Breast epithelium (tissue), 4 donors: ENCODE results near the gene WNT6. TPM values are rescaled to one million over a fixed set of nuclear protein-coding genes. Genes with fewer than 3 reads are reported as not detected.
"Not testable (repeated sequence)": the region's sequence is repeated elsewhere in the genome, so short reads cannot be mapped to it uniquely, and the experiment has no call there.

Experiments
- DNase-seq, 2 donors: peaks; one replicate each; pipeline ENCODE4 v3.0.0-alpha.2; 2019; ENCODE audit warnings: low spot score in 2 of 2
- H3K27ac ChIP-seq, 2 donors: fragments of 200-600 bp; sonication (generic) in 1 of 2; one replicate each; pipeline ENCODE4 v1.5.1; 2016 to 2019; ENCODE audit warnings: mild to moderate bottlenecking in 1 of 2
- H3K27me3 ChIP-seq, 2 donors: fragments of 200-600 bp; sonication (generic) in 1 of 2; one replicate each; pipeline versions ENCODE4 v1.5.1 to v1.6.0; 2017 to 2019; ENCODE audit warnings: control low read depth in 1 of 2, mild to moderate bottlenecking in 1 of 2
- H3K36me3 ChIP-seq: fragments of 200-600 bp; one replicate; pipeline ENCODE4 v1.5.1; 2019
- H3K4me1 ChIP-seq, 2 donors: fragments of 200-600 bp; sonication (generic); one replicate each; pipeline ENCODE4 v1.5.1; 2016 to 2019; ENCODE audit warnings: control low read depth in 1 of 2
- H3K4me3 ChIP-seq, 3 donors: fragments of 200-600 bp; sonication (generic); 1 replicate in 2 of 3; 2 replicates in 1 of 3; pipeline ENCODE4 v1.5.1; 2016 to 2019; ENCODE audit warnings: mild to moderate bottlenecking in 3 of 3, moderate library complexity in 2 of 3
- H3K9me3 ChIP-seq, 2 donors: fragments of 200-600 bp; sonication (generic) in 1 of 2; one replicate each; pipeline ENCODE4 v1.5.1; 2016 to 2019; ENCODE audit warnings: control low read depth in 1 of 2
- CTCF ChIP-seq, 3 donors: fragments of 450-650 bp; IDR thresholded peaks; one replicate each; pipeline ENCODE4 v1.5.1; 2016 to 2017; ENCODE audit warnings: antibody characterized with exemption in 3 of 3, mild to moderate bottlenecking in 3 of 3, moderate library complexity in 3 of 3
- POLR2A ChIP-seq: fragments of 450-650 bp; IDR thresholded peaks from one replicate; pipeline ENCODE4 v1.6.1; 2016; ENCODE audit warnings: antibody characterized with exemption, mild to moderate bottlenecking, moderate library complexity
- POLR2AphosphoS5 ChIP-seq, 3 donors: sonication (generic); formaldehyde crosslinking; IDR thresholded peaks; one replicate each; pipeline ENCODE4 v1.6.1; 2017; ENCODE audit warnings: antibody characterized with exemption in 3 of 3
- intact Hi-C: fragments of 100-400 bp; cut with DNase I; formaldehyde crosslinking; loops from one replicate; pipeline ENCODE4 v1.15.1; 2023; ENCODE audit warnings: low total_unique reads
- total RNA-seq, 3 donors: library from RNA; depleted of rRNA; stranded (reverse); fragments of >200 nt; gene quantifications; one replicate each; pipeline ENCODE4 v1.1.0, GENCODE V29; 2016

Gene WNT6
- total RNA-seq, 3 donors from 2014 or later: 0.48 to 3.3 (median 1.3) TPM

- Histone ChIP-seq H3K36me3 (no peaks in the 10 kb centered on the region), H3K4me3 (no peak overlapping the region), H3K4me1 (no peaks in the 10 kb centered on the region), H3K27me3 (no peaks in the 10 kb centered on the region), H3K27ac (no peak overlapping the region), H3K9me3 (peaks cover 0 to 5% of the 10 kb centered on the region in 2 donors)
- intact Hi-C loops: loop anchor here (10.0 kb wide), 1 partner anchor 123 kb away; the partner anchor contains the start of gene TTLL4
- no peak for DNase-seq
- no peak for TF ChIP-seq POLR2AphosphoS5 (IDR thresholded peaks at IDR 0.05)
- no peak for TF ChIP-seq CTCF (IDR thresholded peaks at IDR 0.05)
- no peak for TF ChIP-seq POLR2A
Observed at GRCh38 chr2:218837495-218837894, 22.1 kb upstream of the WNT6 start.

GRCh38 chr2:218839430-218839829 is 20.2 kb upstream of the WNT6 start:
- intact Hi-C loops: loop anchor here (10.0 kb wide), 1 partner anchor 125 kb away; the partner anchor contains the start of gene TTLL4
- H3K4me1 ChIP-seq: no peaks in the 10 kb centered on the region
- H3K27ac ChIP-seq: no peak overlapping the region
- H3K27me3 ChIP-seq: no peaks in the 10 kb centered on the region
- no peak overlapping the region for H3K4me3 ChIP-seq
- peaks cover 0 to 5% of the 10 kb centered on the region in 2 donors for H3K9me3 ChIP-seq
- no peak for DNase-seq
- no peaks in the 10 kb centered on the region for H3K36me3 ChIP-seq
- TF ChIP-seq POLR2AphosphoS5 (IDR thresholded peaks at IDR 0.05) (no peak), CTCF (IDR thresholded peaks at IDR 0.05) (no peak), POLR2A (no peak)

- H3K4me3 ChIP-seq: no peak overlapping the region
- TF ChIP-seq POLR2A (no peak), CTCF (IDR thresholded peaks at IDR 0.05) (no peak), POLR2AphosphoS5 (IDR thresholded peaks at IDR 0.05) (no peak)
- no peaks in the 10 kb centered on the region for H3K27me3 ChIP-seq
- no peaks in the 10 kb centered on the region for H3K36me3 ChIP-seq
- no peaks in the 10 kb centered on the region for H3K4me1 ChIP-seq
- no peak overlapping the region for H3K27ac ChIP-seq
- no peak for DNase-seq
- H3K9me3 ChIP-seq: peaks cover 0 to 5% of the 10 kb centered on the region in 2 donors
- intact Hi-C loops: loop anchor here (10.0 kb wide), 1 partner anchor 125 kb away; the partner anchor contains the start of gene TTLL4
Observed at GRCh38 chr2:218839888-218840287, 19.7 kb upstream of the WNT6 start.

- H3K36me3 ChIP-seq, intact Hi-C loops, DNase-seq, H3K27me3 ChIP-seq, H3K4me3 ChIP-seq, H3K27ac ChIP-seq, H3K9me3 ChIP-seq, H3K4me1 ChIP-seq: not testable (repeated sequence)
Observed at GRCh38 chr2:218844334-218844733, 15.3 kb upstream of the WNT6 start.

- H3K27me3 ChIP-seq, H3K36me3 ChIP-seq, H3K4me3 ChIP-seq, H3K27ac ChIP-seq, intact Hi-C loops, DNase-seq, H3K9me3 ChIP-seq, H3K4me1 ChIP-seq: not testable (repeated sequence)
Observed at GRCh38 chr2:218846963-218847362, 12.6 kb upstream of the WNT6 start.

GRCh38 chr2:218849721-218850120 is 9.9 kb upstream of the WNT6 start:
- no peaks in the 10 kb centered on the region for H3K4me1 ChIP-seq
- TF ChIP-seq POLR2A (no peak), POLR2AphosphoS5 (IDR thresholded peaks at IDR 0.05) (no peak), CTCF (IDR thresholded peaks at IDR 0.05) (no peak)
- no peak overlapping the region for H3K27ac ChIP-seq
- H3K9me3 ChIP-seq: no peaks in the 10 kb centered on the region
- intact Hi-C loops: loop anchor here (10.0 kb wide), 1 partner anchor 145 kb away; no protein-coding TSS in a partner anchor
- no peaks in the 10 kb centered on the region for H3K36me3 ChIP-seq
- no peak overlapping the region for H3K4me3 ChIP-seq
- peaks cover 0 to 6% of the 10 kb centered on the region in 2 donors for H3K27me3 ChIP-seq
- no peak for DNase-seq
